G401 (cell line): Measurements from ENCODE around the gene C3orf20. TPM values are rescaled to one million over a fixed set of nuclear protein-coding genes. Genes with fewer than 3 reads are reported as not detected.
A peak's percentile ranks its signal among the peaks of the same experiment; 100 is the strongest.

Experiments
- DNase-seq: peaks from one replicate; pipeline ENCODE4 v3.0.0-alpha.2; 2015; ENCODE audit warnings: low spot score
- in situ Hi-C: cut with HindIII; loops from 2 replicates; pipeline ENCODE4 v1.10.0; 2016; ENCODE audit warnings: low sequenced_read_pairs, mixed read lengths
- total RNA-seq: library from RNA; depleted of rRNA; stranded (reverse); fragments of >200 nt; shearing (Covaris generic); gene quantifications from 2 replicates; pipeline ENCODE4 v1.2.3, GENCODE V29; 2014; rRNA removed

The C3orf20 gene
- not detected in 2 replicates for total RNA-seq

DNA sequence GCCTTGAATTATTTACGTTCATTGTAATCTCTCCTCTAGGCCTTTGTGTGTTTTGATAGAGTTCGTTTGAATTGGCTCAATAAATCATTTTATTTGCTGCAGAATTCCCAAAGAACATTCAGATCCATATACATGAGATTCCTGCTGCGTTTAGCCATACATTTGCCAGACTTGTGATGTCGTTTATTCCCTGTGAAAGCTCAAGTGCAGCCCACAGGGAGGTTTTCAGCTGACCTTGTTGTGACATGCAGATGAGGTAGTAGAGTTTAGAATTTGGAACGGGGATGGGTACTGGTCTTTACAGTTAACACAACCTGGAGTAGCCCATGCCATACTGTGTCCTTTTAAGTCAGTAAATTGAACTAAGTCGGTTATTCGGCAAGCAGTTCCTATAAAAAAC lies at the start of gene C3orf20:
Gene C3orf20, plus strand, starts transcription at position 301 of the 400 bp plus-strand sequence. CDS start 7,573 bp downstream, outside the sequence.
- no peak for DNase-seq
- in situ Hi-C loops: no loop called here

DNA sequence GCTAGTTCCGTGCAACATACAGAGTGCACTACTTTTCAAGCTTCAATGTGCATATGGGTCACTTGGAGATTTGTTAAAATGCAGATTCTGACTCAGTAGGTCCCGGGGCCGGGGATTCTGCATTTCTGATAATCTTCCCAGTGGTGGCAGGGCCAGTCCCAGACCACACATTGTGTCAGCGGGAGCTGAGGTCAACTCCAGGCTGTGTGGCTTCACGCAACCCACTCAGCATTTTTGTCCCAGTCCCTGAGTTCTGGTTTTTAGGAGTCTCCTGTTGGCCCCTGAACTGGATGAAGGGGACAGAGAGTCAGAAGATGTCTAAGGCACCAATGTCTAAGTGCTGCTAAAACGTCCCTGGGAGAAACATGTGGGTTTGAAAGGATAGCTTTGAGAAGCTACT lies 49.5 kb upstream of the C3orf20 start:
- in situ Hi-C loops: no loop called here

DNA sequence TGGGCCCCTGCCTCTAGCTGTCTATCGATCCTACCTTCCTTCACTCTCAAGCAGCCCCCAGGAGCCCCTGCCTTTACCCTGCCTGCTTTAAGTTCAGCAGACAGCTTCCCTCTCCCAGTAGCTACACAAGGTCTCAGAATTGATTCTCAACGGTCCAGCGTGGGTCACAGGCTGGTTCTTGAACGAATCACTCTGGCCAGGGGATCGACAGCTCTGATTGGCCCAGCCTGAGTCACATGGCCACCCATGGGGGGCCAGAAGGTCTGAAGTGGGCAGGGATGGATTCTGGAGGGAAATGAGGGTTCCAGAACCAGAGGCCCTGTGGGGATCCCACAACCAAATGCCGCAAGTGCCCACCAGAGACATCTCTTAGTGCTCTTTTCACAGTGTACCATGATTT lies 47.1 kb upstream of the C3orf20 start:
- in situ Hi-C loops: no loop called here
- no peak for DNase-seq

More for the DNA sequence above, 49.5 kb upstream of the C3orf20 start:
- DNase-seq: no peak

DNA sequence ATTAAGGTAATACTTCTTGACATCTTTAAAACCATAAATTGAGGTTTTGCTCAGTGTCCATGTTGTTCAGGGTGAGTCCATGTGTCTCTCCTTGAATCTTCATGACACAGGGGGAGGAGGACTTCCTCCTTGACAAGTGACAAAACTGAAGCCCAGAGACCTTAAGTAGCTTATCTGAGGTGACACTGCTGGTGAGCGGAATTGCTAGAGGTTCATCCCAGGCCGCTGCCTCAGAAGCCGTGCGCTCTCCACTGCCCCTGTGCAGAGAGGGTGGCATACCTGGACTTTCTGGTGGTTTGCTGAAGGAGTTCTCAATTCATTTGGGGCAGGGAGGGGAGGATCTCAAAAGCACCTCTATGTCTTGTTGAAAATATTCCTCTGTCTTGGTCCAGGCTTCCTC lies 46.5 kb upstream of the C3orf20 start:
- no peak for DNase-seq
- in situ Hi-C loops: no loop called here

DNA sequence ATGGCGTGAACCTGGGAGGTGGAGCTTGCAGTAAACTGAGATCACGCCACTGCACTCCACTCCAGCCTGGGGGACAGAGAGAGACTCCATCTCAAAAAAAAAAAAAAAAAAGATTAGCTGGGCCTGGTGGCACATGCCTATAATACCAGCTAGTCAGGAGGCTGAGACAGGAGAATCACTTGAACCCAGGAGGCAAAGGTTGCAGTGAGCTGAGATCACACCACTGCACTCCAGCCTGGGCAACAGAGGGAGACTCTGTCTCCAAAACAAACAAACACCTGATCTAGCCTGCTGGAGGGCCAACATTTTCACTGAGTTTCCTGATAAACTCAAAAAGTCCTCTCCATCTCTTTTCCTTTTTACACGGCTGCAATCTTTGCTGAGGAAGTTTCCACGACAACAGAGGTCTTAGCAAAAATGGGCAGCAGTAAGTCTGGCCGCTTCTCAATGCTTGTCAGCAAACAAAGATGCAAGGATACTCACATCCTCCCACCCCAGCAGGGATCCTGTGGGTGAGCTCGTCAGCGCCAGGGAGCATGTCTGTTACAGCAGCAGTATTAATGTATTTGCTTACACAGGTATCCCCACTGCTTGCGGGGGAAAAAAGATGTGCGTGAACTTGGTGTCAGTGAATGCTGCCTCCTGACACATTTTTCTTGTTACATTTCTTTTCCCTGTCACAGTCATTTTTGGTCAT lies 44.4 kb upstream of the C3orf20 start:
- DNase-seq: no peak
- in situ Hi-C loops: no loop called here

DNA sequence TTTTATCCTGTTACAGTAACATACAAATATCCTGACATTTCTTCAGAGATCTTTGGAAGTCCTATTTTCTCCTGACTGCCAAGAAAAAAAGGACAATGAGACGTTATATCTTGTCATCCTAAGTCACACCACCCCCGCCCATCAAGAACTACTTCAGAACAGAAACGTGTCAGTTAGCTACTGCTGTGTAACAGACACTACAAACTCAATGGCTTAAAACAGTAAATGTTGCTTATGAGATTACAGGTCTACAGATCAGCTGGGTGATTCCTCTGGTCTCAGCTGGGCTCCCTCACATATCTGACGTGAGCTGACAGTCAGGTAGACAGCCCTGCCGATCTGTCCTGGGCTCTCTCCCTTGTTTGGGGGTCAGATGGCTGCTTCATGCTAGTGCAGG lies 43.8 kb upstream of the C3orf20 start:
- in situ Hi-C loops: no loop called here
- no peak for DNase-seq

DNA sequence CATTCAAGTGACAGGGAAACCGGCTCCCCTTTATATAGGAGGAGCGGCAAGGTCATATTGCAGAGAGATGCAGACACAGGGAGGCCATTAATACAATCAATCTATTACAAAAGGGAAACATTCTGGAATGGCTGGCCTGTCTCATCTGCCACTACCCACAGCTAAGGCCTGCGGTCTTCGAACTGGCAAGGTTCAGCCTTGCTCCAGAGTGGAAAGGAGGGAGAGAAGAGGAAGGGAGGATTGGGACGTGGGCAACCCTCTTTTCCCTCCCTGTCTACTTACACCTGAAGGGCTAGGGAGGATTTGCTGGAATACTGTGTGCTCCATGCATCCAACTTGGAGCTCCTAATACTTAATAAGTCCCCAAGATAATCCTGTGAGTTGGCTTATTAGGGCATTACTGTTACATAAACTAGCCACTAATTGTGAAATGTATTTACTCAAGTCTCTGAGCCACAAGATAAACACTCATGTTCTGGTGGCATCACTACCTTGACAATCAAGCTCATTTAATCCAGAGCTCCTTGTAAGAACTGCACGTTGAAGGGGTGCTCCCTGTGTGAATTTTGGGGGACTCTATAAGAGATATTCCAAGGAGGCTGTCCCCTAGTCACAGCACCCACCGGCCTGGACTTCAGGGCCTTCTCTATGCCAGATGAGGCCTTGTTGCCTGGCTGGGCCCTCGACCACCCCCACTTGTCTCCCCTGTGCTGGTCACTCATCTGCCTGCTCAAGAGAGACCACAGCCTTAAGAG lies 43.1 kb upstream of the C3orf20 start:
- DNase-seq: no peak
- in situ Hi-C loops: no loop called here

DNA sequence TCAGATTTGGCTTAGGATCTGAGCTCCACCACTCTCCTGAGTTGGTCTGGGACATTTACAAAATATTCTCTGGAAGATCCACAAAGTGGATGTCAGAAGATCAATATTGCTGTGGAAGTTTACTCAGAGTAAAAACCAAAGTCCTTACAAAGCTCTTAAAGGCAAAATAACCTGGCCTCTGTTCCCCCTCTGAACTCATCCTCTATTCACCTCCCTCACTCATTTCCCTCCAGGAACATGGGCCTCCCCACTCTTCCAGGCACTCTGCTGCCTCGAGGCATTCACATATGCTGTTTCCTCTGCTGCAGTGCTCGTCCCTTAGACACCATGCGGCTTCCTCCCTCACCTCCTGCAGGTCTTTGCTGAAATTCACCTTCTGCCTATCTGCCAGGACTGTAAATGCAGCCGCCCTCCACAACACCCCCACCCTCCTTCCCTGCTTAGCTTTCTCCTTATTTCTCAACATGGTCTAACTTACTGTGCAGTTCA lies 42.5 kb upstream of the C3orf20 start:
- in situ Hi-C loops: no loop called here
- no peak for DNase-seq

DNA sequence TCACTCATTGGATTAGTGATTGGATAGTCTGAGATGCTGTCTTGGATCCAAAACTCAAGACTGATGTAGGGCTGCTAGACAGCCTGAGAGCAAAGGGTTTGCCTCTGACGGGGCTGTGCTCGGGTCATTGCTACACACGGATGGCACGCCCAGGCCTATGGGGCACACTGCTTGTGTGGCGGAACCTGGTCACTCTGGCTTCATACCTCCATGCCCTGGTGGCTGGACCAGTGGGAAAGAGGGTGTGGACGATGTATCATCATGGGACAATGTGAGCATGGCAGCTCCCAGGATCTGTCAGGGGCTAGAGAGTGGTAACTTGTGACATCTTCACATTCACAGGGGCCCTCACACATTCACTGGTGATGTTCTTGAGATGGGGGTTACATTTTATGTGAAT lies 41.5 kb upstream of the C3orf20 start:
- no peak for DNase-seq
- in situ Hi-C loops: no loop called here

DNA sequence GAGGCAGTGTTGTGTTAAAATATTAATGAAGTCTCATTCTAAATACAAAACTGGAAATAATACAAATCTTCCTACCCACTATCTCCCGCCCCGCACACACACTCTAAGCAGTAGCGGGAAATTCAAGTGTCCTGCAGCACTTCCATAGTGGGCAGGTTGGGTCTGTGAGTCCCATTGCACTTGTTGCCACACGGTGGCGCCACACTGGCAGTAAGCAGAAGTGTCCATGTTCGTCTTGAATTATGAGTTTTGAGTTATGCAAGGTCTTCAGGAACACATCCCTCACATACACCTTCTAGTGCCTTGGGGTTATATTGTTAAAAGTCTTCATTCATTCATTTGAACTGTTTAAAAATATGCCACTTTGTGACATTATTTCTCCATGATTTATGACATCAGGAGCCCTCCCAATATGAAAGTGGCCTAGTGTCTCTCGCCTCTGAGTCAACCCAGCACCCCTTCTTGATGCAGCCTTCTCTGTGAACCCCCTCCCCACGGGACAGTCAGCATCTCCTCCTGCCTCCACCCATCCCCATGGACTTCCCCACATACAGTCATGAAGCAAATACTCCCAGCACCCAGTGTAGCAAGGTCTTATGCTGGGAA lies 41.0 kb upstream of the C3orf20 start:
- in situ Hi-C loops: no loop called here
- peak; percentile 34 for DNase-seq

DNA sequence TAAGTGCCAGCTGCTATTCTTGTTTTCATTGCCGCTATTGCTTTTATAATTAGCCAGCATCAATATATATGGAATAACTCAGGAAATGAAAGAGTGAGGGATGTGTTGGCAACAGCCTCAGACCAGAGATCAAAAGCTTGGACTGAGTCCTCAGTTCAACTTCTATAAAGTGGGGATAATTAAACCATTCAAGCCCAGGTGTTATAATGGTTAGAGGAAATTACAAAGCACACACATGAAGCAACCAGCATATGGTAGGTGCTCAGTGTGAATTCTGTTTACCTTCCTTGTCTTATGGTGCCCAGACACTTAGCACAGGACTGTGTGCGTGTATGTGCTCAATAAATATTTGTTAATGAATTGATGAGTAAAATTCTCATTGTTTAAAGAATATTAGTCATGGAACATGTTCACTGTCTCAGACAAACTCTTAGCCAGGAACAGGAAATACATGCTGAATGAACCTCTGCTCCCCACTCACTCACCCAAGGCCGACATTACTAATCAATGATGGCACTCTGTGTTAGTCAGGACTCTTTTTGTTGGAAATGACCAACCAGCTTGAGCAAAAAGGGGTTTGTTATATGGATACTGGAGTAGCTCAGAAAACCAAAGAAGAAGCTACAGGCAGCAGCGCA lies 40.1 kb upstream of the C3orf20 start:
- no peak for DNase-seq
- in situ Hi-C loops: no loop called here

DNA sequence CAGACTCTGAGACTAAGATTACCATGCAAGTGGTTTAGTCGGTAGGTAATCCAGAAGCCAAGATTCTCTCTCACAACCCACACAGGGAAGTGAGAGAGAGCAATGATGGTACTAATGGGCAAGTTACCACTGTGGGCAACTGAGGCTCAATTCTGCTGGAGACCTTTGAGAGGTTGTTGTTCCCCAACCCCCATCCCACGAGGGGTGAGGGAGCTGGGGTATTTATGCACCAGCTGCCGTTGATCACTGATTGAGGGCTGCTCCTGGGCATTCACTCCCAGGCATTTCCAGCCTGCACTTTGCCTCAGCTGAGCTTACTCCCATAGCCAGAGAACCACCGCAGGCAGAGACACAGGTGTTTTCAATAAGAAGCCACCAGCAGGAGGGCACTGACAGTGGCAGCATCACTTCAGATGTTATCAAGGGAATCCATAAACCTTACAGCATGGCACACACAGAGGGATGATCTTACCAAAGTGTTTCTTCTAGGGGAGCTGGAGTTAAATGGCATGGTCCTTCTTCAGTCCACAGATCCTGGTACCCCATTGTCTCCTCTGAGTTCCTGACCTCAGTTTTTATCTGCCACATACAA lies 38.3 kb upstream of the C3orf20 start:
- in situ Hi-C loops: no loop called here
- DNase-seq: no peak

DNA sequence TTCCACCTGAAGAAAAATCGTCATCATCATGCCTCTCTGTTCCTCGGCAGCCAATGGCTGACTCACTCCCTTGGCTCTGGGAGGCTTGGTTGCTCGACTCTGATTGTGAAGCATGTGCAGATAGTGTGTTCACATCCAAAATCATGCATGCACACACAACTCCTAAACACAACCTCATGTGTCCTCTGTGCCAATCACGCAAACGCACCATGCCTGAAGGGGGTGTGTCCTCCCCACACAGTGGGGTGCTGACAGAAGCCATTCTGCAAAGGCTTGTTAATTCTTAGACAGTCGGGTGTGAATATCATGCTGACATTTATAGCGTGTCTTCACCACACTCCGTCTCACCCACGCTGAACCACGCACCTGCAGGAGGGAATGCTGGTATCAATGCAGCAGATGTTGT lies 34.8 kb upstream of the C3orf20 start:
- in situ Hi-C loops: no loop called here
- no peak for DNase-seq

DNA sequence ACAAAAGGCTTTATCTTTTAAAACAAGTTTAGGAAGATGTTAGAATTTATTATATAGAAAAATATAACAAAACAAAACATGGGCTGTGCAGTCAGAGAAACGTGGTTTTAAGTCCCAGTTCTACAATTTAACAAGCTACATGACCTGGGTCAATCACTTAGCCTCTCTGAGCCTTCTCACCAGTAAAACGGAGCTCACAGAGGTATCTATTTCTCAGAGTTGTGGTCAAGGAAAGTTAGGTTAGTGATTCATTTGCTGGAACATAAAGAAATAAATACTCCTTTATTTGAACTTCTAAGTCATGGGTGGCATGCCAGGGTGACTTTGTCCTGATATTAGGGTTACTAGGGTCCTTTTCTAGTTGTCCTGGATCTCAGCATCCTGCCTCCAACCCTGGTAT lies 34.2 kb upstream of the C3orf20 start:
- DNase-seq: no peak
- in situ Hi-C loops: no loop called here

DNA sequence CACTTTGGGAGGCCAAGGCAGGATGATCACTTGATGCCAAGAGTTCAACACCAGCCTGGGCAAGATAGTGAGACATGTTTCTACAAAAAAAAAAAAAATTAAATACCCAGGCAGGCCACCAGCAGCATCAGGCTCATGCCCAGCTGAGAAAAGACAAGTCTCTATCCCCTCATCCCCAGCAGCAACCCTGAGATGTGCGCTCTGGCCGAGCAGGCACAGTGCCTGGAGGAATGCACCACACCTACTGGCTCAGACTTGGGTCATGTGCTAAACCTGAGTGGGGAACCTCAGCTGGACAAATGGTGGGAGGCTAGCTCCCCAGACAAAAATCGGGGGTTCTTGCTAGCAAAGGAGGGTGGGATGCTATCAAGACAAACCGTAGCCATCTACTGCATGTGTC lies 33.6 kb upstream of the C3orf20 start:
- in situ Hi-C loops: no loop called here
- no peak for DNase-seq

DNA sequence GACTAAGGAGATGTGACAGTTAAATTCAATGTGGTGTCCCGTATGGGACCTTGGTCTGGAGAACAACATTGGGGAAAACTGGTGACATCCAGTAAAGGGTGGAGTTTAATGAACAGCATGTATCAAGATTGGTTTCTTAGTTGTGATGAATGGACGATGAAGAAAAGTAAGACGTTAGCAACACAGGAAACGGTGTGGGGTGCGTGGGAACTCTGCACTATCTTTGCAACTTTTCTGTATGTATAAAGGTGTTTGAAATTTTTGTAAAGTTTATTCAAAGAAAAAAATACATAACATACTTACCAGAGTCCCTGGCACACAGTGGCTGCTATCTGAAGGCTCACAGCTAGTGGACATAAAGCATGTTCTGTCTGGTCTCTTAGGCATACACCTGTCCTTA lies 29.5 kb upstream of the C3orf20 start:
- in situ Hi-C loops: no loop called here
- DNase-seq: no peak

DNA sequence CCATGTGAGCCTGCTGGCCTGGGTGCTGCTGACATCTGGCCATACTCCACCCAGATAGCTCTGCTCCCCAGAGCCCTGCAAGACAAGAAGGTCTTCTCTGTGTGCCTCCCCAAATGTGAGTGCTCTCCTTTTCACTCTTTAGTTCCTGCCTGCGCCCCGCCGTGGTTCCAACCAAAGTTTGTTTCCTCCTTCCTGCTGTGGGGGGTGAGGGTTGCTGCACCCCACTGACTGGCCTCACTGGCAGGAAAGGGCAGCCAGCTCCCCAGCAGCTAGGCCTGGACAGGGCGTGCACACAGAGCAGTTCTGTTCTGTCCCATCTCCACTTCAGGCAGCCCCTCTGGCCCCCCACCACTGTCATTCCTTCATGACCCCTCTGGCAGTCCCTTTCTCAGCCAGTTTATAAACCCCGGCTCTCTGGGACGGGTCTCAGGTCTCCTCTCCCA lies 28.8 kb upstream of the C3orf20 start:
- no peak for DNase-seq
- in situ Hi-C loops: no loop called here

DNA sequence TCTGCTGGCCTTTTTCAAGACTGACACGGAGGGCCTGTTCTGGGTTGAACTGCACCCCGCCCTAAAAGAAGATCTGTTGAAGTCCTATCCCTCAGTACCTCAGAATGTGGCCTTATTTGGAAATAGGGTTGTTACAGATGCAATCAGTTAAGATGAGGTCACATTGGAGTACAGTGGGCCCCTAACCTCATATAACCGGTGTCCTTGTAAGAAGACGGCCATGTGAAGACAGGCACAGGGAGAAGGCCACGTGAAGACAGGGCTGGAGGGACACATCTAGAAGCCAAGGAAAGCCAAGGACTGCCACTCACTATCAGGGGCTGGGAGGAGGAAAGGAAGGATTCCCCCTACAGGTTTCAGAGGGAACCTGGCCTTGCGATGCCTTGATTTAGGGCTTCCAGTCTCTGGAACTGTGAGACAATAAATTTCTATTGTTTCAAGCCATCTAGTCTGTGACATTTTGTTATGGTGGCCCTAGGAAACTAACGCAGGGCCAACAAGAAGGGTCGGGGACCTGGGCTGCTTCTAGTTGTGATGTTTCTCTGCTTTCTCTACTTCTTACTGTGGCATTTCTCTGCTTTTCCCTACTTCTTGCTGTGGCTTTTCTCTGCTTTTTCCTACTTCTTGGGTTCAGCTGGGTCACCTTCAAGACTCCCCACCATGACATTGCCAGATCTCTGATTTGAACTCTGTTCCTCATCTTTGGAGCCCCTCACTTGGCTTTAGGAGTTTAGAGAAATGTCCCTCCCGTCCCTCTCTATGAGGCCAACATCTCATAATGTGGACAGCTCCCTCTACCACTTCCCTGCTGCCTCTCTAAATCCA lies 28.1 kb upstream of the C3orf20 start:
- DNase-seq: no peak
- in situ Hi-C loops: no loop called here
